HEK293T (cell line): ENCODE results near the gene NCAN.

Experiments used
- CTCF ChIA-PET: fragments of 350-600 bp; formaldehyde crosslinking; extraction: SDS; loops from one replicate; lab custom pipeline; 2021; ENCODE audit warnings: antibody characterized with exemption, inconsistent platforms; lab: Yijun Ruan, JAX
- POLR2A ChIA-PET: fragments of 350-600 bp; formaldehyde crosslinking; extraction: SDS; loops from one replicate; lab custom pipeline; 2020; ENCODE audit warnings: antibody characterized with exemption, inconsistent platforms; lab: Yijun Ruan, JAX
- DNase-seq: peaks from one replicate; pipeline ENCODE4 v3.0.0; 2012; ENCODE audit warnings: mixed read lengths; ENCODE audit errors: extremely low spot score
- BHLHE40 ChIP-seq: fragments of 450-650 bp; IDR thresholded peaks from 2 replicates; pipeline ENCODE4 v1.6.1; 2016; ENCODE audit warnings: mild to moderate bottlenecking, moderate library complexity, borderline replicate concordance
- CTBP1 ChIP-seq: fragments of 450-650 bp; IDR thresholded peaks from 2 replicates; pipeline ENCODE4 v1.6.1; 2016; ENCODE audit warnings: borderline replicate concordance
- ELF4 ChIP-seq: fragments of 450-650 bp; IDR thresholded peaks from 2 replicates; pipeline ENCODE4 v1.6.1; 2017; ENCODE audit warnings: antibody characterized with exemption
- FOXA1 ChIP-seq: fragments of 450-650 bp; IDR thresholded peaks from 2 replicates; pipeline ENCODE4 v1.6.1; 2016; ENCODE audit warnings: mild to moderate bottlenecking
- FOXK2 ChIP-seq: fragments of 450-650 bp; IDR thresholded peaks from 2 replicates; pipeline ENCODE4 v1.6.1; 2016; ENCODE audit warnings: mild to moderate bottlenecking
- FOXM1 ChIP-seq: fragments of 450-650 bp; IDR thresholded peaks from 2 replicates; pipeline ENCODE4 v1.6.1; 2017; ENCODE audit warnings: mild to moderate bottlenecking, borderline replicate concordance
- HDGF ChIP-seq: fragments of 450-650 bp; IDR thresholded peaks from 2 replicates; pipeline ENCODE4 v1.6.1; 2017; ENCODE audit warnings: antibody characterized with exemption, borderline replicate concordance
- LEF1 ChIP-seq: fragments of 450-650 bp; IDR thresholded peaks from 2 replicates; pipeline ENCODE4 v1.6.1; 2017; ENCODE audit warnings: mild to moderate bottlenecking, borderline replicate concordance
- SUZ12 ChIP-seq: fragments of 450-650 bp; IDR thresholded peaks from 2 replicates; pipeline ENCODE4 v1.6.1; 2016; ENCODE audit warnings: mild to moderate bottlenecking
- ZNF384 ChIP-seq: fragments of 450-650 bp; IDR thresholded peaks from 2 replicates; pipeline ENCODE4 v1.6.1; 2016

NCAN gene

GRCh38 chr19:19300613-19301012 lies 88.9 kb downstream of the NCAN start:
- DNase-seq: peak; percentile 5
- TF ChIP-seq HDGF: no peak
- TF ChIP-seq ELF4: no peak
- no peak for TF ChIP-seq FOXA1
- no peak for TF ChIP-seq BHLHE40
- TF ChIP-seq FOXM1: no peak
- no peak for TF ChIP-seq CTBP1
- TF ChIP-seq LEF1: no peak
- no peak for TF ChIP-seq FOXK2
- TF ChIP-seq SUZ12: no peak
- no peak for TF ChIP-seq ZNF384
- POLR2A ChIA-PET: no interaction called here
- CTCF ChIA-PET: no interaction called here
